A673 (cell line): ENCODE results near the gene SPO11.

Source experiments
- EZH2 ChIP-seq: fragments of 200-600 bp; sonication (generic); IDR thresholded peaks from 2 replicates; pipeline ENCODE4 v1.6.1; 2017; ENCODE audit warnings: borderline replicate concordance, low read depth, mild to moderate bottlenecking, mixed read lengths, antibody characterized with exemption, low read length; ENCODE audit not compliant: poor library complexity, severe bottlenecking
- TF ChIP-seq, protein P1 (sequence below): fragments of 300-800, 200-600 bp; sonication (generic); conservative IDR thresholded peaks from 2 replicates; pipeline ENCODE4 v1.5.1; 2017; ENCODE audit warnings: low read depth, mild to moderate bottlenecking, antibody characterized with exemption, low read length, moderate library complexity, mixed read lengths

DNA sequence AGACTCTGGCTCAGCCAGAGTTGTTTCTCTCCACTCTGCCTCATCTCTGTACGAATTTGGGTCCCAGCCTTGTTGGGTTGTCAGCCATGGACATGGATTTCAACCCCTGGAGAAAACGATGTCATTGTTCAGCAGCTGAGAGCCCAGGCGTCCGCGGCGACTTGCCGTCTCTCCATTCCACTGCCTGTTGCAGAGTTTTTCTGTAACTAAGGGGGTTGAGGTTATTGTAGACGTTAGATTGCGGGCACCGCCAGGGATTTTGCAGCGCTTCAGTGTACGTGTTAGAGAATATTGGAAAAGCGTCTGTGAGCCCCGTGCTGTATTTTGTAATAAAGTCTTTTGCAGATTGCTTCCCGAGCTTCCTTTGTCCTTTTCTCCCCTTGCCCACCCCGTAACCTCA is 48.5 kb downstream of the SPO11 start:
- TF ChIP-seq, protein P1, sequence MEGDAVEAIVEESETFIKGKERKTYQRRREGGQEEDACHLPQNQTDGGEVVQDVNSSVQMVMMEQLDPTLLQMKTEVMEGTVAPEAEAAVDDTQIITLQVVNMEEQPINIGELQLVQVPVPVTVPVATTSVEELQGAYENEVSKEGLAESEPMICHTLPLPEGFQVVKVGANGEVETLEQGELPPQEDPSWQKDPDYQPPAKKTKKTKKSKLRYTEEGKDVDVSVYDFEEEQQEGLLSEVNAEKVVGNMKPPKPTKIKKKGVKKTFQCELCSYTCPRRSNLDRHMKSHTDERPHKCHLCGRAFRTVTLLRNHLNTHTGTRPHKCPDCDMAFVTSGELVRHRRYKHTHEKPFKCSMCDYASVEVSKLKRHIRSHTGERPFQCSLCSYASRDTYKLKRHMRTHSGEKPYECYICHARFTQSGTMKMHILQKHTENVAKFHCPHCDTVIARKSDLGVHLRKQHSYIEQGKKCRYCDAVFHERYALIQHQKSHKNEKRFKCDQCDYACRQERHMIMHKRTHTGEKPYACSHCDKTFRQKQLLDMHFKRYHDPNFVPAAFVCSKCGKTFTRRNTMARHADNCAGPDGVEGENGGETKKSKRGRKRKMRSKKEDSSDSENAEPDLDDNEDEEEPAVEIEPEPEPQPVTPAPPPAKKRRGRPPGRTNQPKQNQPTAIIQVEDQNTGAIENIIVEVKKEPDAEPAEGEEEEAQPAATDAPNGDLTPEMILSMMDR: no peak
- TF ChIP-seq EZH2: no peak
